Suppressor macrophage (primary cell): ENCODE results near the gene CD151.

Experiments
- DNase-seq, 4 experiments: peaks; one replicate each; pipeline ENCODE4 v3.0.0-alpha.2; 2020 to 2022

CD151 gene

DNA sequence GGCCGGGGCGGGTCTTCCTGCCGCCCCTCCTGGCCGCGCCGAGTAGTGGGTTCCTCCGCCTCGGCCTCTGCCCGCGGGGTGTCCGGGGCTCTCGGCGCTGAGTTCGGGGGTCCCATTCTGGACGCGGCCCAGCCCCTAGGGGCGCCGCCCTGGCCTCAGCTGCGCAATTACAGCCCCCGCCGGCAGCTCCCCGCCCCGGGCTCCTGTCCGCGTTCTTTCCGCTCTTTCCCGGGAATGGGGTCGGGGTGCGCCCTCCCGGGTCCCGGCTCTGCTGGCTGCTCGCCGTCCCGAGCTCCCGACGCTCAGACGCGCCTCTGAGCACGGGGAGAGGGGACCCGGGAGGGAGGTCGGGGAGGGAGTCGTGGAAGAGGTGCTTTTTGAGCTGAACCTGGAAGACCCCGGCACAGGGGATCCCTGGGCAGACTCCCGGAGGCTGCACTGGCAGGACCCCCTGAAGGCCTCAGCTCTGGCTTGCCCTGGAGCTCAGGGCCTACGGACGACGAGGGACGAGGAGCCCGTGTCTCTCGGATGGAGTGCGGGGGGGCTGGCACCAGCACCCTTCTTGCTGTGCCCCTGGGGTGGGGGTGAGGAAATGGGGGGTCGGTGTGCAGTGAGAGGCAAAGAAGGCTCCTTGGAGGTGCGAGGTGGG, 10.5 kb downstream of the CD151 start:
- DNase-seq, result peak in 1 of 4 experiments; percentile 36

DNA sequence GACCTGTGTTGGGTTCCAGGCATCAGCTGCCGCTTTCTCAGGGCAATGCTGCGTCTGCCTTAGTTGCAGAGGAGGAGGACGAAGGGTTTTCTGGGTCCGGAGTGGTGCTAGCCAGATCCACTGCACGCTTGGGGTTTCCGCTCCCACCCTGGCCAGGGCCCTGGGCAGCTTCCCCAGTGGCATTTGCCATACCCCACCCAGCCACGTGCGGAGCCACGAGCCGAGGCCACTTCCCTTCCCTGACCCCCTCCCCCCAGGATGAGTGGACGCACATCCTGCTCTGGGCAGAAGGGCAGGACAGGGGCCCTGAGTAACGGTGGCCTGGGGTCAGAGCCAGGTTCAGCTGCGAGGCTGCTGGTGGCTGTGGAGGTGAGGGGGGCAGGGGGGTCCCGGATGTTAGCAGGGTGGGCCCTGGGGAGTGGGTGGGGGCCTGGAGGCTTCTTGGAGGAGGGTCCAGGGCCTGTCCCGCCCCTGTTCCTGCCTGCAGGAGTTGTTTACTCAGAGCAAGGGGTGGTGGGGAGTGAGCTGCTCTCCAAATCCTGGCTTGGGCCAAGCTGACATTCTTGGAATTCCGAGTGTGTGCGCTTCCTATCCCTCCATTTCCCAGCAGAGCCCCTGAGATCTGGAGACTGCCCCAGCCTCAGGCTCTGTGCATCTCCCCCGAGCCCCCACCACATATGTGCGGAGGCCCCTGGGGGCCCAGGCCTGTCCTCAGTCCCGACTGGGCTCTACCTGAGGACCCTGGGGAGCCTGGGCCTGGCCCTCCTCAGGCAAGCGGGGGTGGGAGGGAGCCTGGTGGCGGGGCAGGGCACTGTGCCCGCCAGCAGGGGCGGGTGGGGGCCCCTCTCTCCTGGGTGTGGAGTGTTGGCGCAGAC, 11.3 kb downstream of the CD151 start:
- peak; percentile 90 to 95 (median 94) for DNase-seq

DNA sequence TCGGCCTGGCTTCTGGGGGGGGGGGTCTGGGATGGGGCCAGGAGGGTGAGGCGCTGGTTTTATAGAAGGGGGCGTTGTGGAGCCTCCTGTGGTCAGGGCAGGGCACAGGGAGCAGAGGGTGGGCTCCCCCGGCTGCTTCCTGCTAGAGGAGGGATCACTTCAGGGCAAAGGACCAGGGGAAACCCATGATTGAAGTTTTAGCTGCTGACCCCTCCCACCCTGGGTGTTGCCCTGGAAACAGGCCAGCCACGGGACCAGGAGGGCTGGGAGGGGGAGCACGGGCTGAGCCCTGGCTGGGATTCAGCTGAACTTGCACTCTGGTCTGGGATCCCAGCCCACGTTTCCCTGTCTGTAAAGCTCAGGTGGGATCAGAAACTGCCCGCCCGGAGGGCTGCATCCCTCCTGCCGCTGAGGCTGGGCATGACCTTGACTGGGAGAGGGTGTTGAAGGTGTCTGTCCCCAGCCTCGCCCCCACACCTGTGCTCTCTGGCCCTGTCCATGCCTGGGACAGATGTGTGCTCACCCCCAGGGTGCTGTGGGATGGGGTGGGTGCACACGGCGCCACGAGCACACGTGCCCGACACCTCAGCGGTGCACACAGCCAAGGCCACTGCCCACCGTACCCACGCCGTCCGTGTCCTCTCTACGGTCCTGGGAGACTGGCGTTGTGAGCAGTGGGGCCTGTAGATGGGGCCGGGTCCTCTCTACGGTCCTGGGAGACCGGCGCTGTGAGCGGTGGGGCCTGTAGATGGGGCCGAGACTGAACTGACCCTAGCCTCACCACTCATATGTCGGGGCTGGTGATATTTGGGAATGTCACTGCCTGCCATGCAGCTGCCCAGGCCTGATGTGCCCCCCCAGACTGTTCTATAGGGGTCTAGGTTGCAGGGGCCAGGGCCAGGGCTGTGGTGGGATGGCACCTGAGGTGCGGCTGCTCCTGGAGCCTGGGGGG, 12.2 kb downstream of the CD151 start:
- peak; percentile 81 to 92 (median 90) for DNase-seq

DNA sequence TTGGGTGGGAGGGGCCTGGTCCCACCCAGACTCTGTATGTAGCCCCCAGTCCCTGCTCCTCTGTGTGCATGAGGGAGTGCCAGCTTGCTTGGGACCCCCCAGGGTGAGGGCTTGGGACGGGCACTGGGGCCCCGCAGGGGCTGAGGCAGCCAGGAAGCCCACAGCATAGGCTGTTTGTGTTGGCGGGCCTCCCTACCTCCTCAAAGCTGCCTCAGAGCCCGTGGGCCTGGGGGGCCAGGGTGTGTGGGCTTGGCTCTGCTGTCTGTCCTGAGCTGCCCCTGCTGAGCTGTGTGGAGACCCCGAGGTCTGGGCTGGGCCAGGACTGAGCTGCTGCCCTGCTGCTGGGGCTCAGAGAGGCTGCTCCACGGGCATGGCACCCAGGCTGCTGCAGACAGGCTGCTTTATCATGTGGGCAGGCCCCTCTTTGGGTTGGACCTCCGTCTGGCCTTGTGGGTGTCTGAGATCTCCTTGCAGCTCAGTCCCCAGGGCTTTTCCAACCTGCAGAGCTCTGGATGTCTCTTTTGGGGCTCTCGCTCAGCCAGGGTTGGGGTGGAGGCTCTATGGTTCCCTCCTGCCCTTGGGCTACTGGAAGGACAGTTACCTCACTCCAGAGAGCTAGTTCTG, 13.2 kb downstream of the CD151 start:
- DNase-seq, result no peak

DNA sequence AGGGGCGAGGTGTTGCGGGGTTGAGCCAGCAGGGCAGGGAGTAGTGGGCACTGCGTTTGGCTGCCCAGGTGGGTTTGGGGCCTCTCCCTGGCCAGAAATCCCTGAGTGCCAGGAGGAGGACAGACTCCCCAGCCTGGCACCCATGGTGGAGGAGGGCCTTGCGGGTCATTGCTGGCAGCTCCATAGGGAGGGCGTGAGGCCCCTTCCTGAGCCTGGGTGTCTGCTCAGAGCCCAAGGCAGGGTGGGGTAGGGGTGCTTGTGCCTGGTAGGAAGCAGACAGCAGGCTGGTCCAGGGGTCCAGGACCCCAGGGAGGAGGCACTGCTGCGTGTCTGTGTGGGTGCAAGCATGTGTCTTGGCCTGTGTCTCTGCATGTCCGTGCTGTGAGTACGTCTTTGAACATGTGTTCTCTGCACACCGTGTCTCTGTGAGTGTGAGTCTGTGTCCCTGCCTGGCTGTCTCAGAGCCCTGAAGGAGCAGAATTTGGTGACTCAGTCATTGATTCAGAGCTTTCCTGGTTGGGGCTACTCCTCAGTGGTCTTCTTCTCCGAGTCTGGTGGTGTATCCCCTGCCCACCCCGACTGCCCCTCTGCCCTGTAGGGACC, 13.8 kb downstream of the CD151 start:
- no peak for DNase-seq

DNA sequence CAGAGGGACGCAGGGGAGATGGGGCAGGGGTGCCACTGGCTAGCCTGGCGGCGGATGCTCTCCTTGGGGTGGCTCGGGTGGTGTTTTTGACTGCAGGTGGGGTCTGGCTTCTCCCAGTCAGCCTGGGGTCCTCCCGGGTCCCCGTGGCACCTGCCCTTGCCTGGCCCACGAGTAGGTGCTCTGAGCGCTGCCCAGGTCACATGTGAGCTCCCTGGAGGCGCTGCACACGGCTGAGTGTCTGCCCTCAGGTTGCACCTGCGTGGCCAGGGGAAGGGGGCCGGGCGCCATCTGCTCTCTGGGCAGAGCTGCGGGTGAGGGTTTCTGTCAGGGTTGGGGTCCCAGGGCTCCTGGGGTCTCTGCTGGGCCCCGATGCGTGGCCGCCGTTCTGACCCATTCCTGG, 15.1 kb downstream of the CD151 start:
- no peak for DNase-seq

DNA sequence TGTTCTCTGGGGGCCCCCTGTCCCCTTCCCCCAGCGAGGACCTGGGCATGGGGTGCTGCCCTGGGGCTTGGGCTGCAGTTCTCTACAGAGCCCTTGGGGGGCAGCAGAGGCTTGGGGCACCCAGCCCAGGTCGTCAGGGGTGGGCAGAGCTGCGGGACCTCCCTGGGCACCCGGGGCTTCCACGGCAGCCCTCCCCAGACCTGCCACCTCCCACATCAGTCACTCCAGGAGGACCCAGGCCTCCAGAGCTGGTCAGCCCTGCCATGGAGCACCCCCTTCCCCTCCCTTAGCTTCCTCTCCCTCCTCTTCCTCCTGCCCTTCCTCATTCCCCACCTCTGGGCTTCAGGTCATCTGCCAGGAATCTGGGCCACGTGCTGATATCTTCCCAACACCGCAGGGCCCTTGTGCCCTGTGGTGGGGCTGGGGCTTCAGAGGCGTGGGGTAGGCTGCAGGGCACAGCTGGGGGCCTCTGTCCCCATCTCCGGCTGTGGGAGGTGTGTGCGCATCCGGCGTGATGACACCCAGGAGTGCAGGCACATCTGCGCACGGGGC, 15.7 kb downstream of the CD151 start:
- DNase-seq, result peak; percentile 52 to 74 (median 60)

DNA sequence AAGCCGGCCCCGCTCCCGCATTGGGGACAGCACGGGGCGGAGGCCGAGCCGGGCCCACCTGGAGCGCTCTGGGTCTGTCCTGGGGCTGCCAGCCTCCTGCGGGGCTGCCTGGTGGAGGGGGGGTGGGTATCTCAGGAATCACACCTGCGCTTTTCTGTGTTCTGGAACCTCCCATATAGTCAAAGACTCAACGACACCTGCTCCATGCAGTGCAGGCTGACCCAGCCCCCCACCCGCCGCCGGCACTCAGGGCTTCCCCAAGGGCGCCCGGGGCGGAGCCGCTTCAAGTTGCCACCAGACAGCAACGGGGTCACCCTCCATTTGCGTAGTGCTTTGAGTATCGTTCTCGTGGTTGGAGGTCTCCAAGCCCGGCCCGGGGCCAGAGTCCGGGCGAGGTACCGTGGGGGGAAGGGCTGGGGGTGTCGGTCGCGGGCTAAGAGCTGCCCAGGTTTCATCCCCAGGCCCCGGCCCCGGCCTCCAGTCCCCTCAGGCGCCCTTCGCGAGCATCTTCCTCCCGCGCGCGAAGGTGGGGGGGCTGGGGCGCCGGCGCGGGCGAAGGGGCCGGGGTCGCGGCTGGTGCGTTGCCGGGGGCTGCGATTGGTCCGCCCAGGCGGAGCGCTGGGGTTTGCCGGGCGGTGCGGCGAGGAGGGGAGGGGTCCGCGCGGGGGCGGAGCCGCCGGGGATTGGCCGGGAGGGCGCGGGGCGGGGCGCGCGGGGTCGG, 16.5 kb downstream of the CD151 start:
- peak in 2 of 4 experiments; percentile 32 to 44 for DNase-seq

DNA sequence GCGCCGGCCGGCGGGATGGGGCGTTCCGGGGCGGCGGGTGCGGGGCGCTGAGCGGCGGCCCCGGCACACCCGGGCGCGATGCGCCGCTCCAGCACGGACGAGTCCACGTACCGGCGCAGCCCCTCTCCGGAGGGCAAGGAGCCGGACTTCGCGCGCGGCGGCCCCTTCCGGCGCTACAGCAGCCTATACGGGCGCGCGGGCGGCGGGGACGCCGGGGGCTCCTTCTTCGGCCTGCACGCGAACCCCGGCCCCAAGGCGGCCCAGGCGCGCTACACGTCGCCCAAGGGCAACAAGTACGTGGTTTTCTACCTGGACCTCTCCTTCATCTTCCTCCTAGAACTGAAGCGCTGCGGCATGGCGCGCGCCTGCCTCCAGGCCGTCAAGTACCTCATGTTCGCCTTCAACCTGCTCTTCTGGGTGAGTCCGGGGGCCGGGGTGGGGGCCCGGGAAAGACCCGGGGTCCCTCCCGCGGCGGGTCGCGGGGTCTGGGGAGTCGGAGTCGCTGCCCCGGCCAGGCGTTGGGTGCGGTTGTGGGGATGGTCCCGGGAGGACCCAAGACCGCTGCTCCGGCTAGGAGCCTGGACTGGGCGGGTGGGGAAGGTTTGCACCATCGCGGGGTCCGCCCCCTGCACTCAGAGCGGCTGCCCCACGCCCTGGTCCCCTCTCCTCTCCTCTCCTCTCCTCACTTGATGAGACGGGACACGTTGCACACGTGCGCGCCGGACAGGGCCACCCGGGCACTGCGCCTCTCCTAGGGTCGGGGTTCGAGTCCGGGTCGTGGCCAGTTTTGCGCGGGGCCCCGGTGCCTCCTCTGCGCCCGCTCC, 17.4 kb downstream of the CD151 start:
- no peak for DNase-seq

DNA sequence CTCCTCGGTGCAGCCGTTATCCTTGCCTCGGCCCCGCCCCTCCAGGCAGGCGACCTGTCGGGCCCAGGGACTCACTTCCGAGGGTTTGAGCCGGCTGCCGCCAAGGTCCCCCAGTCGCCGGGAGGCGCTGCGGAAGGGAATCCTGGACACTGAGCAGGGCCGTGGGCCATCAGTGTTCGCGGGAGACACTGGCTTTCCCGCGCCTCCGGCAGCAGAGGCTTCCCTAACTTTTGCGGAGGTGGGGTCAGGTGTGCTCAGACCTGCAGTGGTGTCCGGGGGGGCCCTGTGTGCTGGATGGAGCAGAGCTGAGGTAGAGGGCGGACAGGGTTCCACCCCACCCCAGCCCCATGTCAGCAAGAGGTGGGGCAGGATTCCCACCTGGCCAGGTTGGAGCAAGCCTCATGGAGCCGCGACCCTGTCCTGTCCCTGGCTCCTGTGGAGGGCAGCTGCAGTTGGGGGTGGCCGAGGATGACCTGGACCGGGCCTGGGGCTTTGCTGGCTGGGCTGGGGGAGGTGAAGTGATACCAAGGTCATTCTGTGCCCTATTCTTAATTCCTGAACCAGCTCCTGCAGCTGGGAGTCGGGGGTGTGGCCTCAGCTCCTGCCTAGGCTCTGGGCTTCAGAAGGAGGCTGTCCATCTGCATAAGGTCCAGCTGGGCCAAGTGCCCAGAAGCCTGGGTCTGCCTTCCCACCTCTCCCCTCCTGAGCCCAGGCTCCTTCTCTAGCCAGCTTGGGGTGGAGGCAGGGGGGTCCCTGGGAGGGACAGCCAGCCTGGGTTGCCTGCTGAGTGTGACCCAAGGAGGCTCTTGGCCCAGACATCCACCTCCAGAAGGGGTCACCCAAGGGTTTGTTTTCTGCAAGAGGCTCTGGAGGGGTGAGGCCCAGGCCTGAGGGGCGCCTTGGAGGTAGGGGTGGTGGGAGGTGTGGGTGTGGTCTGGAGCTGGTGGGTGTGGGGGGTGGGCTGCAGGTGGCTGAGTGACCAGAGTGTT, 18.3 kb downstream of the CD151 start:
- peak in 1 of 4 experiments; percentile 29 for DNase-seq

DNA sequence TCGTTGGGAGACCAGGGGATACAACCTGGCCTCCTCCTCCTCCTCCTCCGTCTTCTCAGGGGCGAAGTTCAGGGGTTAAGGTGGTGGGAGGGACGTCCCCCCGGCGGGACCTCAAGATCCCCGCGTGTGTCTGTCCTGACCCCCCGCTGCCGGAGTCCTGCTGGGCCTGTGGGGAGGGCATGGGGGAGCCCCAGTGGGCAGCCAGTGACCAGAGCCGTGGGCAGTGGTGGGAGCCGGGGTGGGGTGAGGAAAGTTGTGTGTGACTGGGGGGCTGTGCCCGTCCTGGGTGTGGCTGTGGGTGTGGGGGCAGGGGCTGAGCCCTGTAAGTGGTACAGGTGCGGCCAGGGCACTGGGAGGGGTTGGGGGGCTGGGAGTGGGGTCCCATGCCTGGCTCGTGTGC, 20.0 kb downstream of the CD151 start:
- no peak for DNase-seq

DNA sequence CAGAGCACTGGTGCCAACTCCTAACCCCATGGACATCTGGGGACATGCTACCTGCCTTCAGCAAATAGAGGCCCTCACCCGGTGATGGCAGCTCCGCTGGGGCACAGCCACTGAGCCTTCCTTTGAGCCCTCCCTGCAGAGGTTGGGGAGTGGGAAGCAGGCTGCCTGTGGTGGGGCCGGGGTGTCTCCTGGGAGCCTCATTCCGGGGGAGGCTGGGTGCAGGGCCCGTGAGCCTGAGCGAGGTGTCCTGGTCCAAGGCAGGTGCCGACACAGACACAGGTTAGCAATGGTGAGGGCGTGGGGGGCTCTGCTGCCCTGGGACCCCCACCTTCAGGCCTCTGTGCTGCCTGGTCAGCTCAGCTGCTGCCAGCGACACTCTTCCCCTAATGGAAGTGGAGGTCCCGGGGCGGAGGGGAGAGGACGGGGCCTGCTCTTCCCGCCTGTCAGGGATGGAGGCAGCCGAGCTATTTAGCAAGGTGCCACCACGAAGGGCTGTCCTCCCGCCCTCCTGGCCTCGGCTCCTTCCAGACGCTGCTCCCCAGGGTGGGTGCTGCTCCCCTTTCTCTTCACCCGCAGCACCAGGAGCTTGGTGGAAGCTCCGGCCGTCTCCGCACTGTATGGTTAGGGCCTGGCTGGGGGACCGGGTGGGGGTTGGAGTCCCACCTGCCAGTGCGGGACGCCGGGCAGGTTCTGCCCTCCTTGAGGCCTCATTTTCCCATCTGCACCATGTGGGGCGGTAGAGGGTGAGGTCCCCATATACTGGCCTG, 21.1 kb downstream of the CD151 start:
- DNase-seq, result no peak

DNA sequence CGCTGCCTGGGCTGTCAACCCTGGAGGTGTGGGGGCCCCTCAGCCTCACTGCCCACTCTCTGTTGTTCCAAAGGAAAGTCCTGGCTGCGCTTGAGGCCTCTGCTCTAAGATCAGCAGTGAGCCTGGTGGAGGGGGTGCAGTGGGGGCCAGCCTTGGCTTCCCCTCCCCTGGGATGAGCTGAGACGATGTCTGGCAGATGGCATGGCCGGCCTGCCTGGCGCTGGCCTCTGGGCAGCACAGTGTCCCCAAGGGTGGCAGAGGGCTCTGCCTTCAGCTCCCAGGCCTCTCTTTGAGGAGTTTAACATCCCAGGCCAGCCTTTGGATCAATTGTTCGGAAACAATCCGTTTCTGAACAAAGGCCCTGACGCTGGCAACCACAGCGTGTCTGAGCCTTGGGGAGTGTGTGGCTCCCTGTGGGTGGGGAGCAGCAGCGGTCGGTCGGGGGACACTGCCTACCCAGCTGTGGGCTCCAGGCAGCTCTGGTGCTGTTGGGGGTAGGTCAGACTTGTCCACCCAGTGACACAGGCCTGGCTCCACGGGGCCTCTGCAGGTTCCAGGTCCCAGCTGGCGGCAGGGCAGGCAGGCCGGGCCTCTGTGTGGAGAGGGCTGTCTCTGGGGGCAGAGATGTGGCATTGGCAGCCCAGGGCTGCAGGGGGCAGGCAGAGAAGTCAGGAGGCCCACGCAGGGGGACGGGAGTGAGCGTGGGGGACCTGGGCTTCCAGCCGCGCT, 22.0 kb downstream of the CD151 start:
- DNase-seq, result no peak

DNA sequence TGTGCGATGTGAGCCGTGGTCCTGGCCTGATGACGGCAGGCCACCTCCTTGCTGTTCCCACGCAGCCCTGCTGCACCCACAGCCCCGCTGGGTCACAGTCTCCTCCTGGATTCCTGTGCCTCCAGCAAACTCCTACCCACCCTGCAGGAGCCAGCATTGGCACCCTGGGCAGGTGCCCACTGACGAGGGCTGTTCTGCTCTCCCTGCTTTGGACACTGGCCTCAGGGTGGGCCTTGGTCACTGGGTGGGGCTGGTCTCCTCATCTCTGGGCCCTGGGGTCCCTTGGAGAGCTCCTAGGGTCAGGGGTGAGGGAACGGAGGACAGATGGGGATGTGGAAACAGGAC, 22.6 kb downstream of the CD151 start:
- DNase-seq, result no peak

DNA sequence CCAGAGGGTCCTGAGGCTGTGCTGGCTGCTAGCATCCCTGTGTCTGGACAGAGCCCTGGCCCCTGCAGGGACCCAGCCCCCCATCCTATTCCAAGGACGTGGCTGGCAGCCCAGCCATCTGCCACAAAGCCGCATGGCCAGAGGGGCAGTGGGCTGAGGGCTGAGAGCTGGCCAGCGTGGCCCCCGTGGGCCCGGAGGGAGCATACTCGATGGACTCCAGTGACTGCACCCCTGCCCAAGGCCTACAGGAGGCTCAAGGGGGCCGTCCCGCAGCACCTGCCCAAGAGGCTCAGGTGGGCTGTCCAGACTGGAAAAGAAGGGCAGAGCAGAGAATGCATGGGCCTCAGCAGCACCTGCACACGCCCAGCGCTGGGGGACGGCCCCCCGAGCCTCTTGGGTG, 23.0 kb downstream of the CD151 start:
- no peak for DNase-seq

DNA sequence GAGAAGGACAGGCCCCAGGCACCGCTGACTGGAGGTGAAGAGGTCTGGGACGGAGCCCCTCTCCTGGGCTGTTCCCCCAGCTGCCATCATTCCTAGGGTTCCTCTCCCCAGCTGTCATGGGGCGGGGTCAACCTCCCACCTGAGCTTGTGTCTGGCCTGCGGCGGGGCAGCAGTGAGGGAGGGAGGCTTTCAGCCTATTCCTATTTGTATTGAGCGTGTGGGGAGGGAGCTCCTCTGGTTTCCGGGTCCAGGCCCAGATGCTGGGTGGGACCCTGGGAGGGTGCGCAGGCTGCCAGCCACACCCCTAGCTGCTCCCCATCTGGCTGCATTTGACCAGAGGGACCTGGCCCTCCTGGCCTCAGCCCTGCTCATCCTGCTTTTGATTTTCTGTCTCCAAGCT, 23.6 kb downstream of the CD151 start:
- DNase-seq, result no peak

DNA sequence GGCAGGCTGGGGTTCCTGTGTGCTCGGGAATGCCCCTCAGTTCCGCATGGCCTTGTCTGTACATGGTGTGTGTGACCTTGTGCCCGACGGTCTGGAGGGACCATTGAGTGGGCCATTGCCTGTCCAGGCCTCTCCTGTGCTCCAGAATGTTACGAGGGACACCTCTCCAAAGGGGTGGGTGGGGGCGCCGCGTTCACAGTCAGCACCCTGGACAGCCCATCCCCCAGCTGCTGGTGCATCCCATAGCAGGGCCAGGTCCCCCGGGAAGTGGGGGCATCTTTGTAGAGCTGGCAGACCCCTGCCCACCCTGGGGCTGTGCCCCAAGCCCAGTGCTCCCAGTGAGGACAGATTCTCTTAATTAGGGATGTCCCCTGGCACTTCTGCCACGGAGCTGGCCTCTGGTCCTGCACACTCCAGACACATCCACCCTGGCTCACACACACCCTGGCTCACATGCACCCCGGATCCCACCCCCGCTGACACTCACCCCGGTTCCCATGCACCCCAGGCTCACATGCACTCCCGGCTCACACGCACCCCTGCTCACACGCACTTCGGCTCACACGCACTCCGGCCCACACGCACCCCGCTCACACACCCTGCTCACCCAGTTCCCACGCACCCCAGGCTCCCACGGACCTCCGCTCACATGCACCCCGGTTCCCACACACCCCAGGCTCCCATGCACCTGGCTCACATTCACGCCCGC, 25.5 kb downstream of the CD151 start:
- DNase-seq, result no peak
